Activated T-cell treated with anti-CD3 and anti-CD28 coated beads for 48 hours (primary cell): ENCODE results near the gene ERLEC1.
"Not testable (repeated sequence)": the region's sequence is repeated elsewhere in the genome, so short reads cannot be mapped to it uniquely, and the experiment has no call there.

Experiments
- DNase-seq: peaks from one replicate; pipeline ENCODE4 v3.0.0-alpha.2; 2020; ENCODE audit warnings: low read depth

The ERLEC1 gene, protein sequence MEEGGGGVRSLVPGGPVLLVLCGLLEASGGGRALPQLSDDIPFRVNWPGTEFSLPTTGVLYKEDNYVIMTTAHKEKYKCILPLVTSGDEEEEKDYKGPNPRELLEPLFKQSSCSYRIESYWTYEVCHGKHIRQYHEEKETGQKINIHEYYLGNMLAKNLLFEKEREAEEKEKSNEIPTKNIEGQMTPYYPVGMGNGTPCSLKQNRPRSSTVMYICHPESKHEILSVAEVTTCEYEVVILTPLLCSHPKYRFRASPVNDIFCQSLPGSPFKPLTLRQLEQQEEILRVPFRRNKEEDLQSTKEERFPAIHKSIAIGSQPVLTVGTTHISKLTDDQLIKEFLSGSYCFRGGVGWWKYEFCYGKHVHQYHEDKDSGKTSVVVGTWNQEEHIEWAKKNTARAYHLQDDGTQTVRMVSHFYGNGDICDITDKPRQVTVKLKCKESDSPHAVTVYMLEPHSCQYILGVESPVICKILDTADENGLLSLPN

DNA sequence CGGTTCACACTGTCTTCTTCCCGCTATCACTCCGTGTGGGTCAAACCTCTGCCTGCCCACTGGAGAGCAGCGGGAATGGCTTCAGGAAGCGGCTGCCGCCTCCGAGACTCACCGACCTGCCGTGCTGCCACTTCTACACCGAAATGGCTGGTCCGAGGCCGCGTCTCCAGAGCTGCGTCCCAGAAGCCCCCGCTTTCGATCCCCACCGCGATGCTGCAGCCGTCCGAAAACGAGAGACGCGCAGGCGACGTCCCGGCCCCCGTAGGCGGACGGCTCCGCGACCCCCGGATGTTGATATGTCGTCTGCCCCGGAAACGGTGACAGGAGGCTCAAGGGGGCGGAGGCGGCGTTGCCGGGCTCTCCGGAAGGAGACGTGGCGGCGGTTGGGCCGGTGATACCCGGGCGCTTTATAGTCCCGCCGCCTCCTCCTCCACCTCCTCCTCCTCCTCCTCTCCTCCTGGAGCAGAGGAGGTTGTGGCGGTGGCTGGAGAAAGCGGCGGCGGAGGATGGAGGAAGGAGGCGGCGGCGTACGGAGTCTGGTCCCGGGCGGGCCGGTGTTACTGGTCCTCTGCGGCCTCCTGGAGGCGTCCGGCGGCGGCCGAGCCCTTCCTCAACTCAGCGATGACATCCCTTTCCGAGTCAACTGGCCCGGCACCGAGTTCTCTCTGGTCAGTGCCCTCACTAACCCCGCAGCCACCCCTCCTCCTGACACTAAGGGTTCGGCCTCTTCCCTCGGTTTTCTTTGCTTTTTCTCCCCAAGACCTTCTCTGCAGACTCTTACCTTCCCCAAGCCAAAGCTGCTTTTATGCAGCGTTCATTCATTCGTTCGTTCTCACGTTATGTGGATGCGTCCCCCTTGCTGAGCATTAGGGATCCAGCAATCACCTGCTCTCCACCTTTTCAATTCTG lies at the start of gene ERLEC1, which contains the start of gene ASB3:
ERLEC1 (plus strand) TSS at position 340 of the 909 bp plus-strand sequence; CDS start at position 507, 167 bp downstream.
ASB3 (minus strand) TSS at position 249 of the 909 bp plus-strand sequence. CDS start 21,381 bp downstream, outside the sequence.
- peak; percentile 83 for DNase-seq

DNA sequence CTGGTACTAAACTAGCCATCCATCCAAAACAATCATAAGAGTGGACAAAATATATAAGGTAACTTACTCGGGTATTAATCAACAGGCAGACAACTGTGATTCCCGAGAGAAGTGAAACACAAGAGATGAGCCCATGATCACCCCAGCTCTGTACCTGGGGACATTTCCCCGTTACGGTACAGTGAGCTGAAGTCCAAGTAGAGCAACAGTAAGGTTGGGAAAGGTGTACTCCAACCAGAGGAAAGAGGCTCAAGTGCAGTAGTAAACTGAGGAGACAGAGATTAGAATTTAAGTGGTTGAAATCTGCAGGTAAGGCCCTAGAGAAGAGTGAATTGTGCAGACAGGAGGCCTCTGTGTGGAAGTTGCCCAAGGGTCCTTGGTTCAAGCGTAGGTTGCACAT lies 49.8 kb upstream of the ERLEC1 start:
- no peak for DNase-seq

DNA sequence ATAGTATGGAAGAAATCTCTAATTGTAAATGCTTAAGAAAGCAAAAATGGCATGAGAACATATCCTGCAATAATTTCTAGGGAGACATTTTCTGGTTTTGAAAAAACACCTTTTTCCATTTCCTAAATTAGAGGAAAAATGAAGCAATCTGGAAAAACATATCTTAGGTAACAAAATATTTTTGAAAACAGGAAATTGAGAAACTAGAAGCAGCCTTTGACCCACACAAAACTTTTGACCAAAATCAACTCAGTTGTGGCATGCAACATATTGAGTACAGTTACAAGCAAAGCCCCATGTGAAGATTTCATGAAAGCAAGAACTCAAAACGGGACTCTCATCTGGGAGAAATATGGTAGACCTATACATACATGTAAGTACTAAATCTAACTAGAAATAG lies 47.8 kb upstream of the ERLEC1 start:
- DNase-seq: no peak

DNA sequence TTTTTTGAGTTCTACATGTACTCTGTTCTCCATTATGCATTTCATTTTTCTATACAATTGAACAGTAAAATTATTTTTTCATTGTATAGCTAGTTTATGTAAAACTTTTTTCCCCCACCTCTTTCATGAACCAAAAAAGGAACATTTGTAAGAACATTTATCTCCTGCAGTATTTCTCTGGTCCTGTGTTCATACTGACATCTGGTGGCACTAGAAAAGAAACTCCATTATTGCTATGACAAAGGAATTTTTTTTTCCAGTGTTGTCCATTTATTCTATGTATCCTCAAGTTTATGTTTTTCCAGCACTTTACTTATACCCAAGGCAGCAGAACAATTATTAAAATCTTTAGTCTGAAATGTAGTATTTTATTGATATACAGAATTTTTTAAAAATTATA lies 46.7 kb upstream of the ERLEC1 start:
- DNase-seq: no peak

DNA sequence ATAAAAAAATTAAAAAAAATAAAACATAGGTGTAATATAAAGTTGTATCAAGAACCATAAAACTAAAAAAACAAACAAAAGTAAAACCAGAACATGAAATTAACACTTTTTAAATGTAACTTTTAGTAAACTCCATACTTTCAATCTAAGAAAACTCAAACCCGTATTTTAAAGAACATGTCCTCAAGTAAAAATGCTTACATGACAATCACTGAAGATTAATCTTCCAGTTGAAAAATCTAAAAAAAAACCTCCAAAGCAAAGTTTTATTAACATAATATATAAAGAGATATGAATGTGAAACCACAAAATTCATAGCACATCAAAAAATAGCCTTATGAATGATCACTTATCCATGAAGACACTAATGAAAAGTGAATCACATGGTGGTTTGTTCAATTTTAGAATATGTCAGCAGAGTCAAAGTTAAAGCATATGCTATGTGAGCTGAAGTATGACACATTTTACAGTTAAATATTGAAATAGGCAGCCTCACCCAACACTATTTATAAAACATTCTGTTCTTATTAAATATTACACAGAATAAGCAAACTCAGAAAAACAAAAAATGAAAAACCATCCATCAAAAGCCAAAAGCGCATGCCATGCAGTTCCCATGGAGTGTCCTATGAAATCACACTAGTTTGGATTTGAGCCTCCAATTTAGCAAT lies 42.3 kb upstream of the ERLEC1 start:
- DNase-seq: no peak

DNA sequence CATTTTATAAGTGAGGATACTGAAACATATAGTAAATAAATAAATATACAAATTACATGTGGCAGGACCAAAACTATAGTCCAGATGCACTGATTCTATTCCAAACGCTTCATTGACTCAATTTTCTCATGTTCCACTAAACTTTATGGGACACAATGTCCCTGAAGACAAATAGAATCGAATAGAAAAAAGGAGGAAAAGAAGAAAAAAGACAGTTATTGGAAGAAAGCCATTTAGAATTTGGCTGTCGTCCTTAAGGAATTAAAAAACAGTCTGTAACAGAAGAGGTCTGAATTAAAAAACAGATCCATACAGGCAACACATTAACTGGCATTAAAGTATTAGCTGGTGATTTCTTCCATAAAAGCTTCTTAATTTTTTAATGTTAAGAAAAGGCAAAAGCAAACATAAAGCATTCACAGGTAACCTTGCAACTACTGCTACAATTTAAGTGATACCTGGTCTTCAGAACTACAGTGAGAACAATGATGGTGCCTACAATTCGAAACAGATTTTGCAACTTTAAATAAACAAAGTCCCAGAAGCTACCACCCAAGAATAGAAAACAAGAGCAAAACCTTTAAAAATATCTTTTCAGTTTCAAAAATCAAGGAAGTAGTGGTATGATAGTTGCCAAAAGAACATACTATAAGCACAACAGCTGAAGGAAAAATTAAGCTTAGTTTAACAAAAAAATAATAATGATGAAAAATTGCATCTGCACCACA lies 36.6 kb upstream of the ERLEC1 start:
- DNase-seq: no peak

DNA sequence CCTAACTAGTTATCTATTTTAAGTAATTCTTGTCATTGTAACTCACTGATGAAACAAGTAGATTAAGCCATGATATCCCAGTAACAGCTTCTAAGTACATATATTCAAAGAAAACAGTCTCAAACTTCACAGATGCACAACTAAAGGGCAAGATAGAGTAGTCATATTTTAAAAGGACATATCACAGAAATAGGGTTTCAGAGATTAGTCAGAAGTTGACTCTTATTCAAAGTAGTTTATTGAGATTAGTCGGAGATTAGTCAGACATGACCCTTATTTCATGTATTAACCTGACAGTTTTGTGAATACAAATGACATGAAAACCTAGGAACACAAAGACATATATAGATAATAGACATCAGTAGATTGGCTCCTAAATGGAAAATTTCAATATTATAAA lies 35.1 kb upstream of the ERLEC1 start:
- DNase-seq: no peak

DNA sequence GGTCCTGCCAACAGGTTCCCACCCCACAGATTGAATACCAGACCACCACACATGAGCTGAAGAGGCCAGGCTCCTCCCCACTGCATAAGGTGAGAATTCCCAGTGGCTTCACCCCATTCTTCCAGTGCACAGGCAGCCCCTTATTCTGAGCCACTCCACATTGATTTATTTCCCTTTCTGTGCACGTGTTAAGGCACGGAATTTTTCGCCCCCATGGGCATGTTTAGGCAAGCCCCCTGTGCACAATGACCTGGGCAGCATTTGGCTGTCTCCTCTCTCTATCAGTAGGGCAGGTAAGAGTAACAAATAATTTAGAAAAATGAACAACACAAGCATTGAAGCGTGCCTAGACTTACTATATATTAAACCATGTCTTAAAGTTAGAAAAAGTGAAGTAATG lies 34.5 kb upstream of the ERLEC1 start:
- no peak for DNase-seq

DNA sequence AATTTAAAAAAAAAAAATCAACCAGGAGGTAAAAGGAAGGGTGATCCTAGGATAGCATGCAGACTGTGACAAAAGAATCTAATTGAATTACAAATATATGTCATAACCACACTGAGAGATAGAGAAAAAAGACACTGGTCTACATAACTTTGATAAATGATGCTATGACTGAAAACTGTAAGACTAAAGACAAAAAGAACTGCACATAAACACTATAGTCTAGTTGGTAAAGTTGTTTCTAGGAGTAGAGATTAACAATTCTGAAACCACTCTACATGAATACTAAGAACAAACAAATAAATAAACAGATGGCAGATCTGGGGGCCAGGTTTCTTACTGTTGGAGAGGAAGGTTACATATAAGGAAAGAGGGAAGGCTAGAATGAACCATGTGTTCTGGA lies 33.8 kb upstream of the ERLEC1 start:
- DNase-seq: no peak

DNA sequence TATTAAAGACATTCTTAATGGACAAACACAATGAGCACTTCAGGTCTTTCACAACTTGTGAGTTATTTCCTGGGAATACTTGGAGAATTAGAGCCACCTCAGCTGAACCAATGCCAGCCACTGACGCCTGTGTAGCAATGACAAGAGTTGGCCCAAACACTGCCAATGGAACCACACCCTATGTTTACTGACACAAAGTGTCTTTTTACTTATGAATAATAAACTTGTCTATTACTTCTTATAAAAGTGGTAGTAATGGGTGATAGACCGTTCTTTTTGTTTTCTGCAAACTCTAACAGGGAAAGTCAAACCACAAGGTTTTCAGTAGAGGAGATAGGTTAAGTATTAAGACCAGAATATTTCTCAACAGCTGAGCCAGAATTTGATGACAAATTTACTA lies 31.7 kb upstream of the ERLEC1 start:
- no peak for DNase-seq

DNA sequence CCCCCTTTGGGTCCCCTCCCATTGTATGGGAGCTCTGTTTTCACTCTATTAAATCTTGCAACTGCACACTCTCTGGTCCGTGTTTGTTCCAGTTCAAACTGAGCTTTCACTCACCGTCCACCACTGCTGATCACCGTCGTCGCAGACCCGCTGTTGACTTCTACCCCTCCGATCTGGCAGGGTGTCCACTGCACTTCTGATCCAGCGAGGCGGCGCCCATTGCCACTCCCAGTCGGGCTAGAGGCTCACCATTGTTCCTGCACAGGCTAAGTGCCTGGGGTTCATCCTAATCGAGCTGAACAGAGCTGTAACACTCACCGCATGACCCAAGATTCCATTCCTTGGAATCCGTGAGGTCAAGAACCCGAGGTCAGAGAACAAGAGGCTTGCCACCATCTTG lies 30.2 kb upstream of the ERLEC1 start:
- DNase-seq: no peak

DNA sequence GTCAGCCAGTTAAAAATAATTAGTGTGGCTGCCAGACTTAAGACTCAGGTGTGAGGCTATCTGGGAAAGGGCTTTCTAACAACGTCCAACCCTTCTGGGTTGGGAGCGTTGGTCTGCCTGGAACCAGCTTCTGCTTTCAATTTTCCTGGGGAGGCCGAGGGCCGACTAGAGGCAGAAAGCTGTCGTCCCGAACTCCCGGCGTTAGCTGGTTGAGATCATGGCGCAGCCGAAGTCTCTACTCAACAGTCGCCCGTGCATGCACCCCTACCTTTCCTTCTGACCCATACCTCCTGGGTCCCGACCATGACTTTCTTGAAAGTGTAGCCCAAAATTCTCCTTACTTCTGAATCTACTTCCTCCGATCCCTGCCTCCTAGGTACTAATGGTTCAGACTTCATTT lies 29.6 kb upstream of the ERLEC1 start:
- not testable (repeated sequence) for DNase-seq

DNA sequence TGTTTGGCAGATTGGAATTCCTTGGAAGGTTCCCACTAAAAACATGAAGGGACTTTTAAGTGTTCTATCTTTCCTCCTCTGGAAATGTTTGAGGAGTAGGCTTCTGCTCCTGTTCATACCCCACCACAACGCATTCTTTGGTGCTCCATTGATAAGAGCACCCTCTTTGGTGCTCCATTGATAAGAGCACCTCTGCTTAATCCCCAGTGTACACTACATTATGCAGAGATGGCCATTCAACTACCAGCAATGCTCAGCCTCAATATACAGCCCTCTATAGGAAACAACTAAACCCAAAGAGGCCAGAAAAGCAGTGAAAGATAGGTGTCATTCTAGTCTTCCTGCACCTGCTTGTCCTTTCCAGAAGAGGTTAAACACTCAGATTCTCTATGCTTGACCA lies 21.1 kb upstream of the ERLEC1 start:
- no peak for DNase-seq

DNA sequence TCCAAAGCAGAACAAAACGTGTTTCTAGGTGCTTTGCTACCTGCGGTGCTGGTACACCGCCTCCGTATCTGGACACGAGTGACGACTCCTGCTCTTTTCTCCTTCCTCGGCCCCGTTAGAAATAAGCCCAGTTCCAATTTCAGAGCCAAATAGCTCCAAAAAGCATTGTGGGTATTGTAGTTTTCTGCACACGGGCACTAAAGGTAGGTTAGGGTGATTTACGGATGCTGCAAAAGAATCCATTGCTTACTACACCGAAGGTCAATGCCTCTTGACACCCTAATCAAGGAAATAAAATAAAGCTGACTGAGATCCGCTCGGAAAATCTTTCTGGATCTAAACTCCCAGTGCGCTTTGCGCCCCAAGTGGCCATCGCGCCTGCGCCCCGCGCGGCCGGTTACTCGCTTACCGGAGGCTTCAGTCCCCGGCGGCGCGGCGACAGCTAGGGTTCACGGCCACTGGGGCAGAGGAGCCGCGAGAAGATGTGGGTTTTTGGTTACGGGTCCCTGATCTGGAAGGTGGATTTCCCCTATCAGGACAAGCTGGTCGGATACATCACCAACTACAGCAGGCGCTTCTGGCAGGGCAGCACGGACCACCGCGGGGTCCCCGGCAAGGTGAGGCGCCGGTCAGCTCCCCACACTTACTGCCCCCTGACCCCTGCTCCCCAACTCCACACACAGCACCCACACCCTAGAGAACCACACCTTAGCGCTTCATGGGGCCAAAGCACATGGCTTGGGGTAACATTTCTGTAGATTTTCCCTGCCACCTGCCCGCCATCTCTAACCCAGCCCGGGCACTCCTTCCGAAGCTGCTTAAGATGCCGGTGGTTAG lies 19.2 kb upstream of the ERLEC1 start, which contains the start of gene CHAC2:
CHAC2 (plus strand) TSS at position 400 of the 837 bp plus-strand sequence; CDS start at position 483, 83 bp downstream.
- peak; percentile 83 for DNase-seq

DNA sequence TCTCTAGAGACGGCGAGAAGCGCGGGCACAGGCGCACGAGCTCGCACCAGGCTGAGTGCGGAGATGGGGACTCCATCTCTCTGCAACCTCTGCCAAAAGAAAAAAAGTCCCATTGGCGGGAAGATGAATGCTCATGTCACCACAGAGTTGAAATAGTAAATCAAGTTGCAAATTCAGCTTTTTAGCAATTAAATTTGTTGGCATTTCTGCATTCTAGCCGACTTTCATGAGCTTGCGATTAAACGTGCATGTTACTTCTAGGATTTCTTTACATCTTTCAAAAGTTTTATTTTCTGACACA lies 18.7 kb upstream of the ERLEC1 start:
- no peak for DNase-seq

DNA sequence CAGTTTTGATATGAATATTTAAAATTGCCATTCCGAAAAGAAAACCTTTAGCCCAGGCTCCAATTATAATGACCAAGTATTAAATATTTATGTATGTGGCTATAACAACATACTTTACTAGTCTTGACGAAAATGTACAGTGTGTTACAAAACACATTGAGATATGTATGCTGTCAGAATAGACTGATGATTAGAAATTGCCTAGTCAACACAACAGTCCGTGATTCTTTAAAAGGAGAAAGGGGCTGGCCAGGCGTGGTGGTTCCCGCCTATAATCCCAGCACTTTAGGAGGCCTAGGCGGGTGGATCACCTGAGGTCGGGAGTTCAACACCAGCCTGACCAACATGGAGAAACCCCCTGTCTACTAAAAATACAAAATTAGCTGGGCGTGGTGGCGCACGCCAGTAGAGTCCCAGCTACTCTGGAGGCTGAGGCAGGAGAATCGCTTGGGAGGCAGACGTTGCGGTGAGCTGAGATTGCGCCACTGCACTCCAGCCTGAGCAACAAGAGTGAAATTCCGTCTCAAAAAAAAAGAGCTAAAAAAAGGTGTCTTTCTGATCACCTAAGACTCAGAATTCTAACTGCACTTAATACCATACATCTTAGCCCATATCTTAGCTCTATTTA lies 17.4 kb upstream of the ERLEC1 start:
- DNase-seq: no peak

DNA sequence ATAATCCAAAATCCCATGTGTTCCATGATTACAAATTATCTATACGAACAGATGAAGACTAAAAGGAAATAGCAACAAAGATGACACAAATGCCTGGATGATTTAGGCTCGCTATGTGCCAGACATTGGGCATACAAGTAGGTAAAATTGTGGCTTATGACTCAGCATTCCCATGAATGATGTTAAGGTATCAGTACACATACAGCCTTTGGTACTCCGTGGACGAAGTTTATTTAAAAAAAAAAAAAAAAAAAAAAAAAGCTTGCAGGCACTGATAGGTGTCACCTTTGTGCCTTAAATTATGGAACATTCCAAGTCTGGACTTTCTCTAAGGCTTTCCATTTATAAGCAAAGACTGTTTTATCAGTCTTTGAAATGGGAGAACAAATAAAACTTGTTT lies 16.6 kb upstream of the ERLEC1 start:
- no peak for DNase-seq

DNA sequence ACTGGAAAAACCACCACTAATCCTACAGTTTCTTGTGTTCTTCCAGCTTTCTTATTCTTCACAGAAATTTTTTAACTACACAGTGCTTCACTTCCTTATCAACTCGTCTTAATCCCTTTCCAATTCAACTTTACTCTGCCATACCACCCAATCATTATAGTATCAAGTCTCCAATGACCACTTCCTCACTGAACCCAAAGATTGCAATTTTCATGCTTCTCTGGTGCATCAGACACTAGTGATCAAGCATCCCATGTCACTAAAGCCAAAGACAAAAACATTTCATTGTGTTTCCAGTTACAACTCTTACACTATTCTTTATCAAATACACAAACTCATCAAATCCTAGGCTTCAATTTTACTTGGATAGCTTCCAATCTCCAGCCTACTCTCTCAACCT lies 9.7 kb upstream of the ERLEC1 start:
- no peak for DNase-seq

DNA sequence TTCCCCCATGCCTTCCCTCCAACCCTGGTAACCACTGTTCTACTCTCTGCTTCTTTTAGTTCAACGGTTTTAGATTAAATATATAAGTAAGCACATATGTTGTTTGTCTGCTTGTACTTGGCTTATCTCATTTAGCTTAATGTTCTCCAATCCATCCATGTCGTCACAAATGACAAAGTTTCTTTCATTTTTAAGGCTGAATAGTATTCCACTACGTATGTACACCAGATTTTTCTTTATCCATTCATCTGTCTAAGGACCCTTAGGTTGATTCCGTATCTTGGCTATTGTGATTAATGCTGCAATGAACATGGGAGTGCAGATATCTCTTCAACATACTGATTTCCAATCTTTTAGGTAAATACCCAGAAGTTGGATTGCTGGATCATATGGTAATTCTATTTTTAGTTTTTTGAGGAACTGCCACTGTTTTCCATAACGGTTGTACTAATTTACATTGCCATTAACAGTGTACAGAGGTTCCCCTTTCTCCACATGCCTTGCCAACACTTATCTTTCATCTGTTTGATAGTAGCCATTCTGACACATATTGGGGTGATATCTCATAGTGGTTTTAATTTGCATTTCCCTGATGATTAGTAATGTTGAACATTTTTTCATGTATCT lies 8.2 kb upstream of the ERLEC1 start:
- no peak for DNase-seq

DNA sequence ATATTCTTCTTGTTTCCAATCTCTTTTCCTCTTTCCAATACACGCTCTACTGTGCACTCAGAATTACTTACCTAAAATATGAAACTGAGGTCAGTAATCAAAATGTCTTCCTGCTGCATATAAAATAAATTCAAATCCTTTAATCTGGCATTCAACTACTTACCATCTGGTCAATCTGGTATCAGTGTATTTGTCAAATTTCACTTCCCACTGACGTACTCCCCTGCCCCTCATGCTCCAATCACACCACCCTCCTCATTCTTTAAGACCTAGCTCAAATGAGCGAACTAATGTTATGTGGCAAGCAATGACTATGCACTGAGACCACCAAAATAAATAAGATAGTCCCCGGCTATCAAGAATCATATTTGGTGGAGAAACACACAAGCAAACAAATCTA lies 6.8 kb upstream of the ERLEC1 start:
- no peak for DNase-seq
